Measurements from ENCODE around the gene SHCBP1L. TPM values are rescaled to one million over a fixed set of nuclear protein-coding genes. Genes with fewer than 3 reads are reported as not detected.

Gene SHCBP1L
- total and polyA plus RNA-seq, 4 donors: 0.37 TPM; not detected in 3

- no peak overlapping the region for H3K27ac ChIP-seq (ENCODE audit: low read depth in 1 of 2, low read length in 2 of 2)
- TF ChIP-seq ATF3 (IDR thresholded peaks at IDR 0.05): no peak
- no peak for TF ChIP-seq CTCF (IDR thresholded peaks at IDR 0.05; ENCODE audit: low read depth, low read length, missing input control)
- TF ChIP-seq HNF4A (conservative IDR thresholded peaks at IDR 0.05): no peak
- TF ChIP-seq NR2F2 (IDR thresholded peaks at IDR 0.05): no peak
- H3K4me3 ChIP-seq (ENCODE audit: low read depth in 1 of 3, low read length in 3 of 3): no peak overlapping the region
- peaks cover 0 to 4% (median 2%) of the 10 kb centered on the region in 4 donors for H3K4me1 ChIP-seq (ENCODE audit: control insufficient read depth in 4 of 4, insufficient read depth in 4 of 4, low read length in 3 of 4)
- H3K27me3 ChIP-seq (ENCODE audit: control insufficient read depth in 4 of 4, insufficient read depth in 4 of 4, low read length in 3 of 4): no peaks in the 10 kb centered on the region
- no peak overlapping the region for H3K9ac ChIP-seq (ENCODE audit: low read depth in 1 of 2, low read length in 2 of 2)
- no peak for DNase-seq (ENCODE audit: low spot score)
- H3K9me3 ChIP-seq (ENCODE audit: control insufficient read depth in 4 of 4, low read length in 3 of 4): no peaks in the 10 kb centered on the region
- no peaks in the 10 kb centered on the region for H3K36me3 ChIP-seq (ENCODE audit: control insufficient read depth in 4 of 4, insufficient read depth in 3 of 4, low read depth in 1 of 4, low read length in 3 of 4)
- 88% methylated on average over 15 of the region's 15 CpGs for WGBS
Observed at GRCh38 chr1:182960046-182960445, 7.1 kb upstream of the SHCBP1L start.

GRCh38 chr1:182957902-182958395 is 5.0 kb upstream of the SHCBP1L start:
- Histone ChIP-seq H3K4me1 (ENCODE audit: control insufficient read depth in 4 of 4, insufficient read depth in 4 of 4, low read length in 3 of 4) (peaks cover 0 to 4% (median 2%) of the 10 kb centered on the region in 4 donors), H3K27me3 (ENCODE audit: control insufficient read depth in 4 of 4, insufficient read depth in 4 of 4, low read length in 3 of 4) (no peaks in the 10 kb centered on the region), H3K9me3 (ENCODE audit: control insufficient read depth in 4 of 4, low read length in 3 of 4) (peaks cover 0 to 2% (median 0%) of the 10 kb centered on the region in 4 donors), H3K36me3 (ENCODE audit: control insufficient read depth in 4 of 4, insufficient read depth in 3 of 4, low read depth in 1 of 4, low read length in 3 of 4) (no peaks in the 10 kb centered on the region), H3K9ac (ENCODE audit: low read depth in 1 of 2, low read length in 2 of 2) (no peak overlapping the region), H3K4me3 (ENCODE audit: low read depth in 1 of 3, low read length in 3 of 3) (no peak overlapping the region), H3K27ac (ENCODE audit: low read depth in 1 of 2, low read length in 2 of 2) (no peak overlapping the region)
- no peak for DNase-seq (ENCODE audit: low spot score)
- WGBS: 87% methylated on average over 11 of the region's 11 CpGs
- TF ChIP-seq FOXA2 (IDR thresholded peaks at IDR 0.05): no peak
- no peak for TF ChIP-seq NR2F2 (IDR thresholded peaks at IDR 0.05)
- no peak for TF ChIP-seq JUND (IDR thresholded peaks at IDR 0.05)
- no peak for TF ChIP-seq HNF4G (IDR thresholded peaks at IDR 0.05)
- no peak for TF ChIP-seq YY1 (IDR thresholded peaks at IDR 0.05)
- TF ChIP-seq HNF4A (conservative IDR thresholded peaks at IDR 0.05): no peak
- TF ChIP-seq EGR1 (IDR thresholded peaks at IDR 0.05; ENCODE audit: low read depth in 2 of 2): no peak

- no peak overlapping the region for H3K4me3 ChIP-seq (ENCODE audit: low read depth in 1 of 3, low read length in 3 of 3)
- no peak overlapping the region for H3K27ac ChIP-seq (ENCODE audit: low read depth in 1 of 2, low read length in 2 of 2)
- no peaks in the 10 kb centered on the region for H3K27me3 ChIP-seq (ENCODE audit: control insufficient read depth in 4 of 4, insufficient read depth in 4 of 4, low read length in 3 of 4)
- H3K9me3 ChIP-seq (ENCODE audit: control insufficient read depth in 4 of 4, low read length in 3 of 4): peaks cover 0 to 2% (median 0%) of the 10 kb centered on the region in 4 donors
- TF ChIP-seq HNF4A (conservative IDR thresholded peaks at IDR 0.05): no peak
- TF ChIP-seq REST (IDR thresholded peaks at IDR 0.05): no peak
- TF ChIP-seq ATF3 (IDR thresholded peaks at IDR 0.05): no peak
- TF ChIP-seq NR2F2 (IDR thresholded peaks at IDR 0.05): no peak
- no peak for TF ChIP-seq FOXA1 (IDR thresholded peaks at IDR 0.05)
- no peak for TF ChIP-seq FOXA2 (IDR thresholded peaks at IDR 0.05)
- TF ChIP-seq GABPA (IDR thresholded peaks at IDR 0.05 in 1 of 2, conservative IDR thresholded peaks at IDR 0.05 in 1 of 2): no peak
- no peak for TF ChIP-seq ZBTB33 (IDR thresholded peaks at IDR 0.05)
- no peak for TF ChIP-seq SP1 (IDR thresholded peaks at IDR 0.05)
- TF ChIP-seq RXRA (IDR thresholded peaks at IDR 0.05): no peak
- TF ChIP-seq RAD21 (IDR thresholded peaks at IDR 0.05): no peak
- no peak for TF ChIP-seq MAX (IDR thresholded peaks at IDR 0.05)
- no peaks in the 10 kb centered on the region for H3K36me3 ChIP-seq (ENCODE audit: control insufficient read depth in 4 of 4, insufficient read depth in 3 of 4, low read depth in 1 of 4, low read length in 3 of 4)
- DNase-seq (ENCODE audit: low spot score): no peak
- no peak overlapping the region for H3K9ac ChIP-seq (ENCODE audit: low read depth in 1 of 2, low read length in 2 of 2)
- H3K4me1 ChIP-seq (ENCODE audit: control insufficient read depth in 4 of 4, insufficient read depth in 4 of 4, low read length in 3 of 4): peaks cover 0 to 2% (median 0%) of the 10 kb centered on the region in 4 donors
- 91% methylated on average over 2 of the region's 2 CpGs for WGBS
Observed at GRCh38 chr1:182956708-182957365, 3.9 kb upstream of the SHCBP1L start.
